WI38 (cell line): Measurements from ENCODE around the gene ITGB2.

Source experiments
- H3K4me3 ChIP-seq: 2 replicates; pipeline ENCODE4 v1.5.1; 2011; ENCODE audit warnings: low read depth, mild to moderate bottlenecking, control low read depth, low read length
- TF ChIP-seq, protein P1 (sequence below): IDR thresholded peaks from 2 replicates; pipeline ENCODE4 v1.5.1; 2012; ENCODE audit warnings: low read depth, mild to moderate bottlenecking, control low read depth, low read length

Gene ITGB2

DNA sequence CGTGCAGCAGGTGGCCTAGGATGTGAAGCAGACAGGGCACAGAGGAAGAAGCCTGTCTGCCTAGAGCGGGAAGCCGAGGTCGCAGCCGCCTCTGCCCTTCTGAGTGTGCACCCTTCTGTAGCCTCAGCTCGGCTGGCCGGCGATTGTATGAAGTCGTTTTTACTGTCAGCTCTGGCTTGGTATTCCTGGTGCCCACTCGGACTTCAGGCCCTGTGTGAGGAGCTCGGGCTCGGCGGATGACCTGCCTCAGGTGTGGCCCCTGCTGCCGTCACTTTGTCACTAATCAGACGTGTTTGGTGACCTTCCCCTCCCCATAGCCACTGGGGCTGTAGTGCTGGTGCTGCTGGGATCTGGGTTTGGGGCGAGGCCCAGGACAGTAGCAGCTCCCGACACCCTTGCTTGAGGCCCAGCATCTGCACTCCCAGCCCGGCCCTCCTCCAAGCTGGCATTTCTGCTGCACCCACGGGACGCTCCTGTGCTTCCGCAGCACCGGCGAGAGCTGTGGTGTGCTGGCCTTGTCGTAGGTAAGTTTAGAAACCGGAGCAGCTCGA, 37.3 kb upstream of the ITGB2 start:
- TF ChIP-seq, protein P1, sequence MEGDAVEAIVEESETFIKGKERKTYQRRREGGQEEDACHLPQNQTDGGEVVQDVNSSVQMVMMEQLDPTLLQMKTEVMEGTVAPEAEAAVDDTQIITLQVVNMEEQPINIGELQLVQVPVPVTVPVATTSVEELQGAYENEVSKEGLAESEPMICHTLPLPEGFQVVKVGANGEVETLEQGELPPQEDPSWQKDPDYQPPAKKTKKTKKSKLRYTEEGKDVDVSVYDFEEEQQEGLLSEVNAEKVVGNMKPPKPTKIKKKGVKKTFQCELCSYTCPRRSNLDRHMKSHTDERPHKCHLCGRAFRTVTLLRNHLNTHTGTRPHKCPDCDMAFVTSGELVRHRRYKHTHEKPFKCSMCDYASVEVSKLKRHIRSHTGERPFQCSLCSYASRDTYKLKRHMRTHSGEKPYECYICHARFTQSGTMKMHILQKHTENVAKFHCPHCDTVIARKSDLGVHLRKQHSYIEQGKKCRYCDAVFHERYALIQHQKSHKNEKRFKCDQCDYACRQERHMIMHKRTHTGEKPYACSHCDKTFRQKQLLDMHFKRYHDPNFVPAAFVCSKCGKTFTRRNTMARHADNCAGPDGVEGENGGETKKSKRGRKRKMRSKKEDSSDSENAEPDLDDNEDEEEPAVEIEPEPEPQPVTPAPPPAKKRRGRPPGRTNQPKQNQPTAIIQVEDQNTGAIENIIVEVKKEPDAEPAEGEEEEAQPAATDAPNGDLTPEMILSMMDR, result no peak
- no peak overlapping the region for H3K4me3 ChIP-seq

DNA sequence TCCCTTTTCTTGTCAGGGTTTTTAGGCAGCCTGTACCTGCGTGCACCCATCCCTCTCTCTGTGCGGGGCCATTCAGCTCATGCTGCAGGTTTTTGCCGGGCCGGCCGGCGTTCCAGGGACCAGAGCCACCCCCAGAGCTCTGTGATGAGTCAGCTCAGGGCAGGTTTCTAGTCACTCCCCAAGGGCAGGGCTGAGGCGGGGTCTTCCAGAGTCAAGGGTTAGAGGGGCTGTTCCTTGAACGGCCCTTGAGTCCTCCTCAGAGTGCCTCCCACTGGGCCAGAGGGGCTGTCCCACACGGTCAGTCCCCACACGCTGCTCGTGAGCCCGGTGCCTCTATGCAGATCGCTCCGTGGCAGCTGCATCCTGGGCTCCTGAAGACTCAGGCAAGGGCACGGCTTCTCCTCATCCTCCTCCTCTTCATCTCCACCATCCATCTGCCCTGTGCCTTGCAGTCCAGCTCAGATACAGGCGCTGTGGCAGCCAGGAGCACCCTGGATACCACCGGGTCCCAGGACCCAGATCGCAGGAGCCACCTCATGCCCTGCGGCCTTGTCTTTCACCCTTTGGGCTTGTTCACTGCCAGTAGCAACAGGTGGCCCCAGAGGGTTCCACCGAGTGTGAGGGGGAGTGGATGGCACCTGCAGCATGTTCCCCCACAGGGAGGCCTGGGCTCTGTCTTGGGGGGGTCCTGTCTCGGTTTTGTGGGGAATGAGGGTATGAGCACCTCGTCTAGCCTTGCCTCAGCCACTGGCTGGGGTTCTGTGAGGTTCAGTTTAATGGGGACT, 36.5 kb upstream of the ITGB2 start:
- TF ChIP-seq, protein P1, result no peak
- no peak overlapping the region for H3K4me3 ChIP-seq

DNA sequence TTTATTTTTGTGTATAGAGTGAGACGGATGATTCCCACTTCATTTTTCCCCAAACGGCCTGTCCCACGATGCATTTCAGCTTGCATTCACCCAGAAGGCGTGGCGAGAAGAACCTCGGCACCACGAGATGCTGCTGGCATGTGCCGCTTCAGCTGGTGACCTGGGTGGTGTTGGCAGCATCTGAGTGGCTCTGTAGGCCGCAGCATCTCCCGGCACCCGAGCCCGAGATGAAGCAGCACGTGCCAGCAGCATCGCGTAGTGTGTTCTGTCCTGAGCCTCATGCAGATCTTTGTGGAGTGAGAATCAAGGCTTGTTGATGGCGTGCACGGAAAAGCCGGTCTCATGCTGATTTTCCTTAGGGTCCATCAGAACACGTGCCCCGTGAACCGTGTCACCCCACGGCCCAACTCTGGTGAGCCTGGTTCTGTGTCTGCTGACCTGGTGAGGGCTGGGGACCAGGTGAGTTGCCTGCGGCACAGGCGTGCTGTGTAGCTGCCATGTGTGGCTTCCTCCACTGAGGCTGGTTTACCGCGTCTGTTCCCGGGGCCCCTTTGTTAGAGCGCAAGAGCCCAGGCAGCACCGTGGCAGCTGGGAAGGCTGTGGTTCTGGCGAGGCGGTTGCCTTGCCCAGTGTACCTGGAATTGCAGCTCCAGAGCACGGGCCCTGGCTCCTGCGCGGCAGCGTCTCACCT, 35.8 kb upstream of the ITGB2 start:
- TF ChIP-seq, protein P1, result no peak
- H3K4me3 ChIP-seq, result no peak overlapping the region

DNA sequence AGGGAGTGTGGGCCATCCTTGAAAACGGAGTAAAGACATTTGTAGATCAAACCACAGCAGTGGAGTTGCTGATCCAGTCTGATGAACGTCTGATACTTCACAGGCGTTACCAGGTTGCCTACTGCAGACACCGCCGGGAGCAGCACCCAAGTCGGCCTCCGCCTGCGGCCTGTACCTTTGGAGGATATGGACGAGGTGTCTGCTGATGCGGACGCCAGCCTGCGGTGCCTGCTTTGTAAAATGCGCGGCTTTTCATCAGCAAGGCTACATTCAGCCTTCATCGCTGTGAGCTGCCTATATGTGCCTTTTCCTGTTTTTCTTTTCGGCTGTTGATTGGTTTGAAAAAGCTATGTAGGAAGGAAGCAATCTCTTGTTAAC, 35.1 kb upstream of the ITGB2 start:
- no peak overlapping the region for H3K4me3 ChIP-seq
- TF ChIP-seq, protein P1, result no peak

DNA sequence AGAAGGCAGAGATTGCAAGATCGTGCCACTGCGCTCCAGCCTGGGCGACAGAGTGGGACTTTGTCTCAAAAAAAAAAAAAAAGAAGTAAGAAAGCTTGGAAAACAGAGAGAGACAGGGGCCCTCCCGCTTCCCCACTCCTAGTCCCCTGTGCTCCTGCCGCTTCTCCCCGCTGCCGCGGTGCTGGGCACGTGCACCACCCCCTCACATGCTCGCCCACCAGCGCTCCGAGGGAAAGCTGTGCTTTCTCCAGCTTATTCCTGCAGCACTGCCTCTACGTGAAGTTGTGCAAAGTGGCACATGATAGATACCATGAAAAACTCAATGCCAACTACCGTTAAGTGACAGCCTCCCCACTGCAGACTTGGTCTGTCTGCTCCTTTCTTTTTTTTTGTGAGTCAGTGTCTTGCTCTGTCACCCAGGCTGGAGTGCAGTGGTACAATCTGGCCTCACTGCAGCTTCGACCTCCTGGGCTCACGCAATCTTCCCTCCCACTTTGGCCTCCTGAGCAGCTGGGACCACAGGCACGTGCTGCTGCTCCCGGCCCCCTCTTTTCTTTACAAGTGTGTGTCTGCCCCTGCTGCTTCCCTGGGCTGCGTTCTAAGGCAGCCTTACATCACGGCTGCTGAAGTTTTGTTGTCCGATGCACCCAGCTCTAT, 34.6 kb upstream of the ITGB2 start:
- TF ChIP-seq, protein P1, result no peak
- H3K4me3 ChIP-seq, result no peak overlapping the region

DNA sequence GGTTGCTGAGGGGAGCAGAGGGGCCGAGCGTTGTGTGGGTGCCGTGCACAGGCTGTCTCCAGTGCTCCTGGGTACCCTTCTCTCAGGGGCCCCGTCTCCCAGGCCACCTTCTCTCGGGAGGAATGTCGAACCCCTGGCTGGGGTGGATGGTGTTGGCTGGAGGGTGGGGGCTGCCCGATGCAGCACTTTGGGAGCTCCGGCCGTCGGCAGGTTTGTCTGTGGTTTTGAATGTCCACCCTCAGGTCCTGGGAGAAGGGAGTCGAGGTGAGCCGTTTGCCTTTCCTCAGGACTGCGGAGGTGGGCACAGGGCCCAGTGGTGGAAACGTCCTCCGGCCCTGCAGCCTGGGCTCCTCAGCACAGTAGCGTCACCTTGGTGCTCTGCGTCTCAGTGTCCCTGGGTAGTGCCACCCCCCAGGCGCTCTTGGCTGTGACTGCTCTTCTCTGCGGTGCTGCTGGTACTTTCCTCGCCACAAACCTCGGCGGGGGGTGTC, 33.6 kb upstream of the ITGB2 start:
- TF ChIP-seq, protein P1, result no peak
- no peak overlapping the region for H3K4me3 ChIP-seq
